Loucy (cell line): ENCODE data around the gene PPM1N.

Experiments used
- H2AFZ ChIP-seq: fragments of 200-600 bp; sonication (generic); 2 replicates; pipeline ENCODE4 v1.6.0; 2016; ENCODE audit warnings: antibody characterized with exemption, mild to moderate bottlenecking, low read length, moderate library complexity
- H3F3A ChIP-seq: fragments of 200-600 bp; 2 replicates; pipeline ENCODE4 v1.6.0; 2016; ENCODE audit warnings: antibody characterized with exemption, low read depth, mild to moderate bottlenecking
- H3K27me3 ChIP-seq: fragments of 200-600 bp; sonication (generic); 2 replicates; pipeline ENCODE4 v1.6.1; 2014; ENCODE audit warnings: low read length, mild to moderate bottlenecking; ENCODE audit not compliant: insufficient read depth, poor library complexity, severe bottlenecking
- H3K36me3 ChIP-seq: fragments of 200-600 bp; sonication (generic); 2 replicates; pipeline ENCODE4 v1.6.1; 2016; ENCODE audit warnings: low read length; ENCODE audit not compliant: insufficient read depth
- H3K4me1 ChIP-seq: fragments of 200-600 bp; sonication (generic); 2 replicates; pipeline ENCODE4 v1.5.1; 2014; ENCODE audit warnings: low read length, mild to moderate bottlenecking; ENCODE audit not compliant: insufficient read depth, poor library complexity, severe bottlenecking
- H3K4me2 ChIP-seq: fragments of 200-600 bp; sonication (generic); 2 replicates; pipeline ENCODE4 v1.6.0; 2014; ENCODE audit warnings: antibody characterized with exemption, low read length, low read depth, mild to moderate bottlenecking; ENCODE audit not compliant: poor library complexity, severe bottlenecking
- H3K4me3 ChIP-seq: fragments of 200-600 bp; sonication (generic); 2 replicates; pipeline ENCODE4 v1.5.1; 2014; ENCODE audit warnings: low read length, mild to moderate bottlenecking, mixed read lengths; ENCODE audit not compliant: poor library complexity, severe bottlenecking
- H3K79me2 ChIP-seq: fragments of 200-600 bp; sonication (generic); 2 replicates; pipeline ENCODE4 v1.6.1; 2014; ENCODE audit warnings: low read length; ENCODE audit not compliant: insufficient read depth
- H3K9ac ChIP-seq: fragments of 200-600 bp; sonication (generic); 2 replicates; pipeline ENCODE4 v1.6.0; 2014; ENCODE audit warnings: mild to moderate bottlenecking, low read depth, low read length, moderate library complexity; ENCODE audit not compliant: poor library complexity, severe bottlenecking
- H3K9me2 ChIP-seq: fragments of 200-600 bp; sonication (generic); replicated peaks from 2 replicates; pipeline ENCODE4 v1.6.1; 2016; ENCODE audit warnings: low read depth, low read length, mixed read lengths
- H3K9me3 ChIP-seq: fragments of 200-600 bp; sonication (generic); 2 replicates; pipeline ENCODE4 v1.6.1; 2014; ENCODE audit warnings: mild to moderate bottlenecking, antibody characterized with exemption, low read length, low read depth; ENCODE audit not compliant: insufficient read depth
- H4K20me1 ChIP-seq: fragments of 200-600 bp; sonication (generic); 2 replicates; pipeline ENCODE4 v1.6.0; 2014; ENCODE audit warnings: antibody characterized with exemption, low read length, mild to moderate bottlenecking; ENCODE audit not compliant: insufficient read depth, poor library complexity, severe bottlenecking
- CTCF ChIP-seq: fragments of 200-600 bp; sonication (generic); conservative IDR thresholded peaks from 2 replicates; pipeline ENCODE4 v1.5.1; 2014; ENCODE audit warnings: mild to moderate bottlenecking, antibody characterized with exemption, low read length
- EZH2phosphoT487 ChIP-seq: fragments of 200-600 bp; IDR thresholded peaks from 2 replicates; pipeline ENCODE4 v1.6.1; 2018; ENCODE audit warnings: antibody characterized with exemption, mild to moderate bottlenecking, moderate library complexity, borderline replicate concordance

PPM1N gene

GRCh38 chr19:45495178-45495577, 3.1 kb upstream of the PPM1N start:
- Histone ChIP-seq H3K27me3 (no peaks in the 10 kb centered on the region), H3K4me2 (no peak overlapping the region), H2AFZ (no peak overlapping the region), H4K20me1 (peaks cover 7% of the 10 kb centered on the region), H3K9me2 (no peaks in the 10 kb centered on the region), H3K9ac (no peak overlapping the region), H3K4me1 (peaks cover 4% of the 10 kb centered on the region), H3K79me2 (no peaks in the 10 kb centered on the region), H3K4me3 (no peak overlapping the region), H3K36me3 (no peaks in the 10 kb centered on the region), H3K9me3 (no peaks in the 10 kb centered on the region), H3F3A (no peaks in the 10 kb centered on the region)
- no peak for TF ChIP-seq CTCF
- TF ChIP-seq EZH2phosphoT487 = no peak

- Histone ChIP-seq H3K4me1 (peaks cover 4% of the 10 kb centered on the region), H3K36me3 (no peaks in the 10 kb centered on the region), H3K4me2 (peak overlapping the region; percentile 79), H3K79me2 (no peaks in the 10 kb centered on the region), H3K9ac (no peak overlapping the region), H4K20me1 (peaks cover 7% of the 10 kb centered on the region), H3K4me3 (peak overlapping the region; percentile 72), H2AFZ (peak overlapping the region; percentile 52; the same call in 1 of the 2 replicates), H3K9me3 (no peaks in the 10 kb centered on the region), H3F3A (no peaks in the 10 kb centered on the region), H3K27me3 (no peaks in the 10 kb centered on the region), H3K9me2 (no peaks in the 10 kb centered on the region)
- TF ChIP-seq CTCF = no peak
- no peak for TF ChIP-seq EZH2phosphoT487
Measured at GRCh38 chr19:45496349-45496953, 1.8 kb upstream of the PPM1N start.

- no peak overlapping the region for H3K4me3 ChIP-seq
Measured at GRCh38 chr19:45497791-45498190, 452 bp upstream of the PPM1N start.

More at GRCh38 chr19:45497791-45498190, 452 bp upstream of the PPM1N start:
- Histone ChIP-seq H3K9me3 (no peaks in the 10 kb centered on the region), H3F3A (no peaks in the 10 kb centered on the region), H3K4me2 (no peak overlapping the region), H3K36me3 (no peaks in the 10 kb centered on the region), H3K9ac (no peak overlapping the region), H3K4me1 (peaks cover 4% of the 10 kb centered on the region), H3K27me3 (no peaks in the 10 kb centered on the region), H2AFZ (no peak overlapping the region), H3K79me2 (no peaks in the 10 kb centered on the region), H3K9me2 (no peaks in the 10 kb centered on the region), H4K20me1 (peaks cover 7% of the 10 kb centered on the region)
- TF ChIP-seq CTCF (no peak), EZH2phosphoT487 (no peak)
